CD4-positive, alpha-beta T cell treated with Interleukin-15 for 4 hours (primary cell): ENCODE results near the gene RASGRF2.

Source experiments
- DNase-seq: peaks from one replicate; pipeline ENCODE4 v3.0.0-alpha.2; 2020; ENCODE audit warnings: low spot score

RASGRF2 gene

GRCh38 chr5:80959768-80960442 is at the start of gene RASGRF2:
TSS of gene RASGRF2 (plus strand) at chr5:80960363. CDS start at chr5:80960739, 376 bp downstream.
- peak; percentile 47 for DNase-seq

- no peak for DNase-seq
Measured at GRCh38 chr5:80912479-80912878, 47.7 kb upstream of the RASGRF2 start.

- DNase-seq: no peak
Measured at GRCh38 chr5:80915716-80916115, 44.4 kb upstream of the RASGRF2 start.

GRCh38 chr5:80916676-80917075 is 43.5 kb upstream of the RASGRF2 start:
- DNase-seq: no peak

GRCh38 chr5:80917631-80918030 is 42.5 kb upstream of the RASGRF2 start:
- DNase-seq: no peak

GRCh38 chr5:80919678-80920196 is 40.4 kb upstream of the RASGRF2 start:
- no peak for DNase-seq

GRCh38 chr5:80920333-80920732 is 39.8 kb upstream of the RASGRF2 start:
- DNase-seq: no peak

GRCh38 chr5:80921026-80921425 is 39.1 kb upstream of the RASGRF2 start:
- no peak for DNase-seq

- DNase-seq: no peak
Measured at GRCh38 chr5:80925931-80926330, 34.2 kb upstream of the RASGRF2 start.

- no peak for DNase-seq
Measured at GRCh38 chr5:80926536-80926935, 33.6 kb upstream of the RASGRF2 start.

GRCh38 chr5:80926979-80927656 is 33.0 kb upstream of the RASGRF2 start:
- no peak for DNase-seq

GRCh38 chr5:80928073-80928472 is 32.1 kb upstream of the RASGRF2 start:
- DNase-seq: no peak

GRCh38 chr5:80930940-80931339 is 29.2 kb upstream of the RASGRF2 start:
- no peak for DNase-seq

- no peak for DNase-seq
Measured at GRCh38 chr5:80931411-80931810, 28.8 kb upstream of the RASGRF2 start.

- no peak for DNase-seq
Measured at GRCh38 chr5:80933036-80933435, 27.1 kb upstream of the RASGRF2 start.

- DNase-seq: no peak
Measured at GRCh38 chr5:80934751-80935150, 25.4 kb upstream of the RASGRF2 start.

- no peak for DNase-seq
Measured at GRCh38 chr5:80935811-80936385, 24.3 kb upstream of the RASGRF2 start.

- no peak for DNase-seq
Measured at GRCh38 chr5:80936881-80937280, 23.3 kb upstream of the RASGRF2 start.

- DNase-seq: no peak
Measured at GRCh38 chr5:80937584-80938356, 22.4 kb upstream of the RASGRF2 start.

- no peak for DNase-seq
Measured at GRCh38 chr5:80941496-80941895, 18.7 kb upstream of the RASGRF2 start.

- no peak for DNase-seq
Measured at GRCh38 chr5:80951366-80951765, 8.8 kb upstream of the RASGRF2 start.

GRCh38 chr5:80953587-80953986 is 6.6 kb upstream of the RASGRF2 start:
- no peak for DNase-seq
